K562 (cell line): Measurements from ENCODE around the gene TMEM131. TPM values are rescaled to one million over a fixed set of nuclear protein-coding genes. Genes with fewer than 3 reads are reported as not detected.

Experiments used
- ATAC-seq: fragments of 200-7000 bp; cut with Tn5 transposase; 3 replicates; pipeline ENCODE4 v1.9.1; 2020; ENCODE audit warnings: moderate library complexity
- BruUV-seq: library from RNA; stranded (reverse); fragments of 400-500 nt; replicated peaks from 2 replicates; lab custom pipeline; 2021; lab: Mats Ljungman, UMichigan
- CTCF ChIA-PET: fragments of 300-600 bp; formaldehyde crosslinking; extraction: SDS; loops from one replicate; lab custom pipeline; 2021; ENCODE audit warnings: low intra/inter-chr PET ratio; lab: Yijun Ruan, JAX
- POLR2A ChIA-PET: fragments of 300-600, 350-650 bp; sonication (Branson Sonifier 250); formaldehyde crosslinking; extraction: SDS; loops from one replicate; lab custom pipeline; 2021; ENCODE audit warnings: antibody characterized with exemption, inconsistent platforms; lab: Yijun Ruan, JAX
- DNase-seq, 4 experiments: peaks; one replicate each; pipeline versions ENCODE4 v3.0.0 to v3.0.0-alpha.2; 2011 to 2018; ENCODE audit warnings: low spot score in 3 of 4, mixed read lengths in 3 of 4; ENCODE audit errors: extremely low read depth in 1 of 4
- FAIRE-seq: peaks from 2 replicates; lab custom pipeline; 2011; peaks lifted over from hg19 to GRCh38; lab: Jason Lieb, UNC
- H2AFZ ChIP-seq: 2 replicates; pipeline ENCODE4 v1.6.0; 2011; ENCODE audit warnings: low read depth, low read length, control low read depth, inconsistent platforms
- H3K27ac ChIP-seq: fragments of 200-600 bp; 3 replicates; pipeline ENCODE4 v1.8.0; 2011; ENCODE audit warnings: low read depth, mild to moderate bottlenecking, control low read depth, inconsistent platforms, low read length, moderate library complexity, mixed read lengths; ENCODE audit errors: extremely low read depth
- H3K27me3 ChIP-seq, 2 experiments: fragments of 300-600 bp in 1 of 2; 2 replicates in 1 of 2; 3 replicates in 1 of 2; pipeline versions ENCODE4 v1.6.0 to v1.8.0; 2011; ENCODE audit warnings: inconsistent platforms in 2 of 2, low read length in 2 of 2, mild to moderate bottlenecking in 1 of 2, mixed read lengths in 1 of 2, moderate library complexity in 1 of 2; ENCODE audit not compliant: control insufficient read depth in 2 of 2, insufficient read depth in 2 of 2
- H3K36me3 ChIP-seq: fragments of 300-600 bp; 3 replicates; pipeline ENCODE4 v1.8.0; 2011; ENCODE audit warnings: mild to moderate bottlenecking, low read length, inconsistent platforms; ENCODE audit not compliant: control insufficient read depth, insufficient read depth
- H3K4me1 ChIP-seq, 2 experiments: fragments of 200-600 bp in 1 of 2; replicated peaks in 1 of 2; 2 replicates in 1 of 2; 3 replicates in 1 of 2; pipeline versions ENCODE4 v1.5.1 to v1.8.0; 2011; ENCODE audit warnings: inconsistent platforms in 2 of 2, low read length in 2 of 2, mild to moderate bottlenecking in 1 of 2, mixed read lengths in 1 of 2, moderate library complexity in 1 of 2; ENCODE audit not compliant: control insufficient read depth in 2 of 2, insufficient read depth in 2 of 2
- H3K4me2 ChIP-seq: 2 replicates; pipeline ENCODE4 v1.6.1; 2011; ENCODE audit warnings: low read length, control low read depth, inconsistent platforms, mixed read lengths; ENCODE audit not compliant: insufficient read depth
- H3K4me3 ChIP-seq: fragments of 200-600 bp; sonication (generic), shearing (Covaris generic); 2 replicates; pipeline ENCODE4 v1.5.1; 2016; ENCODE audit warnings: control low read depth, inconsistent platforms
- H3K79me2 ChIP-seq: fragments of 200-600 bp; 3 replicates; pipeline ENCODE4 v1.8.0; 2011; ENCODE audit warnings: low read length, inconsistent platforms; ENCODE audit not compliant: control insufficient read depth, insufficient read depth
- H3K9ac ChIP-seq, 2 experiments: 2 replicates each; pipeline versions ENCODE4 v1.6.0 to v1.6.1; 2011; ENCODE audit warnings: low read depth in 2 of 2, low read length in 2 of 2, control low read depth in 1 of 2, inconsistent platforms in 1 of 2, mild to moderate bottlenecking in 1 of 2, mixed read lengths in 1 of 2; ENCODE audit not compliant: insufficient read depth in 1 of 2
- H3K9me1 ChIP-seq: one replicate; pipeline ENCODE4 v1.6.0; 2011; ENCODE audit warnings: inconsistent platforms, mild to moderate bottlenecking, low read length, moderate library complexity; ENCODE audit not compliant: control insufficient read depth, insufficient read depth
- H3K9me3 ChIP-seq: replicated peaks from 2 replicates; pipeline ENCODE4 v1.5.1; 2011; ENCODE audit warnings: low read depth, low read length, inconsistent platforms; ENCODE audit not compliant: control insufficient read depth, insufficient read depth
- H4K20me1 ChIP-seq: replicated peaks from 2 replicates; pipeline ENCODE4 v1.6.1; 2011; ENCODE audit warnings: low read length, inconsistent platforms, mixed read lengths; ENCODE audit not compliant: control insufficient read depth, insufficient read depth
- HDAC1 ChIP-seq, 2 experiments: fragments of 450-650 bp; IDR thresholded peaks; 2 replicates each; pipeline ENCODE4 v1.6.1; 2016 to 2017; ENCODE audit warnings: inconsistent platforms in 1 of 2, mild to moderate bottlenecking in 1 of 2, moderate library complexity in 1 of 2
- JUND ChIP-seq, 2 experiments: IDR thresholded peaks; 2 replicates in 1 of 2; 3 replicates in 1 of 2; pipeline ENCODE4 v1.6.1; 2011; ENCODE audit warnings: borderline replicate concordance in 2 of 2, low read depth in 2 of 2, low read length in 2 of 2, improper control_type of control experiment in 1 of 2, missing biosample characterization in 1 of 2, missing genetic modification characterization in 1 of 2, missing genetic modification reagents in 1 of 2
- PHF8 ChIP-seq: fragments of 200-600 bp; sonication (generic); IDR thresholded peaks from 2 replicates; pipeline ENCODE4 v1.6.1; 2012; ENCODE audit warnings: mixed run types, mild to moderate bottlenecking, inconsistent platforms, low read length, moderate library complexity, borderline replicate concordance
- POLR2AphosphoS2 ChIP-seq: IDR thresholded peaks from 2 replicates; pipeline ENCODE4 v1.6.1; 2012; ENCODE audit warnings: low read length, improper control_type of control experiment
- POU5F1 ChIP-seq: fragments of 150-350 bp; IDR thresholded peaks from 2 replicates; pipeline ENCODE4 v1.6.1; 2014; ENCODE audit warnings: borderline replicate concordance, low read length, low read depth, mild to moderate bottlenecking; ENCODE audit not compliant: partially characterized antibody
- RBM25 ChIP-seq: fragments of 200-400 bp; formaldehyde crosslinking; IDR thresholded peaks from 2 replicates; pipeline ENCODE4 v1.6.1; 2018; ENCODE audit warnings: low read length, low read depth, moderate library complexity; ENCODE audit not compliant: severe bottlenecking
- SLC30A9 ChIP-seq: fragments of 250-450 bp; sonication (Bioruptor Pico); IDR thresholded peaks from 2 replicates; pipeline ENCODE4 v1.8.0; 2022; ENCODE audit warnings: mild to moderate bottlenecking, moderate library complexity
- SMAD2 ChIP-seq: fragments of 150-350 bp; IDR thresholded peaks from 2 replicates; pipeline ENCODE4 v1.6.1; 2014; ENCODE audit warnings: low read depth, mild to moderate bottlenecking, low read length
- ZNF23 ChIP-seq: fragments of 250-450 bp; sonication (Bioruptor Pico); IDR thresholded peaks from 2 replicates; pipeline ENCODE4 v1.4.0; 2020; ENCODE audit warnings: mild to moderate bottlenecking
- ZNF586 ChIP-seq: fragments of 450-650 bp; formaldehyde crosslinking; conservative IDR thresholded peaks from 2 replicates; pipeline ENCODE4 v1.4.0; 2020; ENCODE audit warnings: mild to moderate bottlenecking, moderate library complexity
- ZNF77 ChIP-seq: fragments of 250-450 bp; sonication (Bioruptor Pico); IDR thresholded peaks from 2 replicates; pipeline ENCODE4 v1.5.0; 2020
- ZNF830 ChIP-seq: fragments of 250-450 bp; sonication (Bioruptor Pico); IDR thresholded peaks from 2 replicates; pipeline ENCODE4 v1.5.0; 2021; ENCODE audit warnings: mild to moderate bottlenecking
- WGBS: fragments of 100-300 bp; shearing (Covaris generic); methylation state at CpG from one replicate; pipeline ENCODE4 v1.1.6; 2016; ENCODE audit warnings: low coverage, mixed read lengths; ENCODE audit not compliant: insufficient coverage; ENCODE audit errors: missing lambda C conversion rate; 5-methylcytosine and 5-hydroxymethylcytosine counted together
- in situ Hi-C: fragments of 300-500 bp; cut with MboI; formaldehyde crosslinking; loops from 4 replicates; pipeline ENCODE4 v1.15.0; 2018; ENCODE audit warnings: inconsistent platforms, mixed read lengths
- intact Hi-C: fragments of 100-400 bp; cut with micrococcal nuclease; formaldehyde crosslinking; loops from 2 replicates; pipeline ENCODE4 v1.14.2; 2022
- polyA plus RNA-seq, 8 experiments: library from polyadenylated mRNA; depleted of rRNA in 4 of 8; stranded (reverse) in 5 of 8; unstranded in 3 of 8; fragments of >200 nt; fragmentation: Nextera tagmentation in 2 of 8; fragmentation: Illumina TruSeq in 1 of 8; extraction: Ambion mirVana in 2 of 8; extraction: Trizol in 1 of 8; gene quantifications; 2 replicates each; pipeline versions ENCODE4 v1.2.1 to v1.2.3, GENCODE V29; 2011 to 2014; ENCODE audit warnings: inconsistent platforms in 1 of 8, missing spikeins in 1 of 8
- total RNA-seq, 7 experiments: library from RNA; depleted of rRNA in 6 of 7; stranded (reverse); fragments of >200 nt in 6 of 7; fragmentation: Illumina TruSeq in 2 of 7; extraction: Trizol in 2 of 7; gene quantifications; 2 replicates each; pipeline versions ENCODE4 v1.2.1 to v1.2.3, GENCODE V29; 2011 to 2021; ENCODE audit warnings: low replicate concordance in 1 of 7
- TF ChIP-seq, protein P1 (sequence below): sonication (generic); formaldehyde crosslinking; IDR thresholded peaks from 2 replicates; pipeline ENCODE4 v1.8.0; 2022; ENCODE audit warnings: mild to moderate bottlenecking, missing genetic modification reagents
- TF ChIP-seq, protein P2 (sequence below): fragments of 450-650 bp; formaldehyde crosslinking; IDR thresholded peaks from 2 replicates; pipeline ENCODE4 v1.4.0; 2020; ENCODE audit warnings: mild to moderate bottlenecking, mixed read lengths

Gene TMEM131
- total and polyA plus RNA-seq, 9 of the 15 experiments (the other 6 are each of a cell fraction or from before 2014, with no cell fraction given), result 2.5 to 21.1 (median 12.4) TPM

DNA sequence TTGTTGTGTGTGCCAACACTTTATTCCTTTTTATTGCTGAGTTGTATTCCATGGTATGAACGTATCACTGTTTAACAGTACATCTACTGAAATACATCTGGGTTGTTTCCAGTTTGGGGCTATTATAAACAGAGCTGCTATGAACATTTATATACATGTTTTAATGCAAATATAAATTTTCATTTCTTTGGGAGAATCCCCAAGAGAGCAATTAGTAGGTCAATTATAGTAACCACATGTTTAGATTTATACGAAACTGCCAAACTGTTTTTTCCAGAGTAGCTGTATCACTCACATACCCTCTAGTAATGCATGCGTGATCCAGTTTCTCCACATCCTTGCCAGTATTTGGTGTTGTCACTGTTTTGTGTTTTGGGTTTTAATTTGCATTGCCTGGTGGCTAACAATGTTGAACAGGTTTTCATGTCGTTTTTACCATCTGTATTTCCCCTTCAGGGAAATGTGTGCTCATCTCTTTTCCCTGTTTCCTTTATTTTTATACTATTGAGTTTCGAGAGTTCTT, 81.0 kb downstream of the TMEM131 start:
- FAIRE-seq, result no peak
- in situ Hi-C loops (no loop called here), intact Hi-C loops (no loop called here)
- 75% methylated on average over 5 of the region's 5 CpGs for WGBS
- ATAC-seq, result no peak
- Histone ChIP-seq H3K36me3 (no peaks in the 10 kb centered on the region), H3K9ac (no peak overlapping the region), H2AFZ (no peak overlapping the region)
- CTCF ChIA-PET, result no interaction called here
- POLR2A ChIA-PET, result interaction anchor here (1.0 kb wide), 1 partner anchor 12 kb away, joined by 3 read pairs; no protein-coding TSS in a partner anchor
- BruUV-seq, result no TSS peak
- TF ChIP-seq RBM25 (peak; percentile 93), JUND (IDR thresholded peaks at IDR 0.05; ENCODE audit: borderline replicate concordance, low read depth, low read length) (no peak), JUND (tag; IDR thresholded peaks at IDR 0.05; ENCODE audit: borderline replicate concordance, low read depth, low read length) (no peak)
- TF ChIP-seq, all 486 proteins: peak for 1
- H3K4me3 ChIP-seq, result no peak overlapping the region
- no peaks in the 10 kb centered on the region for H4K20me1 ChIP-seq
- H3K27me3 ChIP-seq, result no peaks in the 10 kb centered on the region
- no peaks in the 10 kb centered on the region for H3K9me1 ChIP-seq
- no peak overlapping the region for H3K4me2 ChIP-seq
- H3K4me1 ChIP-seq, result peaks cover 0 to 27% of the 10 kb centered on the region in 2 experiments; a peak in 3 of 5 replicates
- H3K27ac ChIP-seq, result no peak overlapping the region
- H3K79me2 ChIP-seq, result peaks cover 33% of the 10 kb centered on the region
- no peak for DNase-seq
- no peaks in the 10 kb centered on the region for H3K9me3 ChIP-seq

DNA sequence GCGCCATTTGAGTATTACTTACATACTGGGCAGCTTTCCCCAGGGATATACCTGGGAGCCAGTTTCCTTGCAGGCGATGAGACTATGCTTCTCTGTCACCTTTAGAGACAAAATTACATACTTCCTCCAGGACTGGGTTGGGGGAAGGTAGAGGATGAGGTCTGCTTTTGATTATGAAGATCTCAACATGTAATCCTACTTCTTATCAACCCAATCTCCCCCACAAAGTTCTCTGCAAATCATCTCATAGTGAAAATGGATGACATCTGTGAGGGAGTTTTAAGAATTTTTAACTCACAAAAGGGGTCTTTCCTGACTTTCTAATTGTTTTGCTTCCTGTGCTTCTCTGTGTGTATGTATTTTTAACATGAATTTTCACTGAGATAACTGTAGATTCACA, 81.9 kb downstream of the TMEM131 start:
- Histone ChIP-seq H3K4me3 (no peak overlapping the region), H3K27ac (no peak overlapping the region), H3K27me3 (no peaks in the 10 kb centered on the region), H2AFZ (no peak overlapping the region), H3K4me1 (peaks cover 3 to 36% of the 10 kb centered on the region in 2 experiments; a peak in 4 of 5 replicates), H3K4me2 (no peak overlapping the region), H3K9ac (no peak overlapping the region), H3K36me3 (no peaks in the 10 kb centered on the region), H3K9me1 (no peaks in the 10 kb centered on the region), H4K20me1 (no peaks in the 10 kb centered on the region), H3K79me2 (peaks cover 40% of the 10 kb centered on the region), H3K9me3 (no peaks in the 10 kb centered on the region)
- no peak for FAIRE-seq
- ATAC-seq, result no peak
- DNase-seq, result no peak
- no TSS peak for BruUV-seq
- CTCF ChIA-PET, result no interaction called here
- in situ Hi-C loops, result no loop called here
- WGBS, result 76% methylated on average over 2 of the region's 2 CpGs
- intact Hi-C loops, result no loop called here
- POLR2A ChIA-PET, result no interaction called here
- TF ChIP-seq POU5F1, result no peak
- TF ChIP-seq ZNF77, result no peak
- no peak for TF ChIP-seq ZNF830 (CRISPR knock-in tag)
- TF ChIP-seq, protein P1, sequence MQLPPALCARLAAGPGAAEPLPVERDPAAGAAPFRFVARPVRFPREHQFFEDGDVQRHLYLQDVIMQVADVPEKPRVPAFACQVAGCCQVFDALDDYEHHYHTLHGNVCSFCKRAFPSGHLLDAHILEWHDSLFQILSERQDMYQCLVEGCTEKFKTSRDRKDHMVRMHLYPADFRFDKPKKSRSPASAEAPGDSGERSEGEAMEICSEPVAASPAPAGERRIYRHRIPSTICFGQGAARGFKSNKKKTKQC (CRISPR knock-in tag), result no peak
- TF ChIP-seq ZNF586 (CRISPR knock-in tag), result no peak
- no peak for TF ChIP-seq ZNF23 (CRISPR knock-in tag)
- TF ChIP-seq SMAD2, result no peak
- TF ChIP-seq, protein P2, sequence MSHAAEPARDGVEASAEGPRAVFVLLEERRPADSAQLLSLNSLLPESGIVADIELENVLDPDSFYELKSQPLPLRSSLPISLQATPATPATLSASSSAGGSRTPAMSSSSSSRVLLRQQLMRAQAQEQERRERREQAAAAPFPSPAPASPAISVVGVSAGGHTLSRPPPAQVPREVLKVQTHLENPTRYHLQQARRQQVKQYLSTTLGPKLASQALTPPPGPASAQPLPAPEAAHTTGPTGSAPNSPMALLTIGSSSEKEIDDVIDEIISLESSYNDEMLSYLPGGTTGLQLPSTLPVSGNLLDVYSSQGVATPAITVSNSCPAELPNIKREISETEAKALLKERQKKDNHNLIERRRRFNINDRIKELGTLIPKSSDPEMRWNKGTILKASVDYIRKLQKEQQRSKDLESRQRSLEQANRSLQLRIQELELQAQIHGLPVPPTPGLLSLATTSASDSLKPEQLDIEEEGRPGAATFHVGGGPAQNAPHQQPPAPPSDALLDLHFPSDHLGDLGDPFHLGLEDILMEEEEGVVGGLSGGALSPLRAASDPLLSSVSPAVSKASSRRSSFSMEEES (CRISPR knock-in tag), result no peak
- no peak for TF ChIP-seq PHF8
- TF ChIP-seq POLR2AphosphoS2, result no peak
- TF ChIP-seq HDAC1 (IDR thresholded peaks at IDR 0.05), result no peak
- no peak for TF ChIP-seq SLC30A9
